HG02588 (cell line): ENCODE measurements around the gene ALPI.
"Not testable (repeated sequence)": the region's sequence is repeated elsewhere in the genome, so short reads cannot be mapped to it uniquely, and the experiment has no call there.

ENCODE experiments used
- ATAC-seq: cut with Tn5 transposase; IDR thresholded peaks from one replicate; pipeline ENCODE4 v1.9.1; 2021; ENCODE audit warnings: mild to moderate bottlenecking, moderate library complexity; ENCODE audit not compliant: unreplicated experiment

Gene ALPI

DNA sequence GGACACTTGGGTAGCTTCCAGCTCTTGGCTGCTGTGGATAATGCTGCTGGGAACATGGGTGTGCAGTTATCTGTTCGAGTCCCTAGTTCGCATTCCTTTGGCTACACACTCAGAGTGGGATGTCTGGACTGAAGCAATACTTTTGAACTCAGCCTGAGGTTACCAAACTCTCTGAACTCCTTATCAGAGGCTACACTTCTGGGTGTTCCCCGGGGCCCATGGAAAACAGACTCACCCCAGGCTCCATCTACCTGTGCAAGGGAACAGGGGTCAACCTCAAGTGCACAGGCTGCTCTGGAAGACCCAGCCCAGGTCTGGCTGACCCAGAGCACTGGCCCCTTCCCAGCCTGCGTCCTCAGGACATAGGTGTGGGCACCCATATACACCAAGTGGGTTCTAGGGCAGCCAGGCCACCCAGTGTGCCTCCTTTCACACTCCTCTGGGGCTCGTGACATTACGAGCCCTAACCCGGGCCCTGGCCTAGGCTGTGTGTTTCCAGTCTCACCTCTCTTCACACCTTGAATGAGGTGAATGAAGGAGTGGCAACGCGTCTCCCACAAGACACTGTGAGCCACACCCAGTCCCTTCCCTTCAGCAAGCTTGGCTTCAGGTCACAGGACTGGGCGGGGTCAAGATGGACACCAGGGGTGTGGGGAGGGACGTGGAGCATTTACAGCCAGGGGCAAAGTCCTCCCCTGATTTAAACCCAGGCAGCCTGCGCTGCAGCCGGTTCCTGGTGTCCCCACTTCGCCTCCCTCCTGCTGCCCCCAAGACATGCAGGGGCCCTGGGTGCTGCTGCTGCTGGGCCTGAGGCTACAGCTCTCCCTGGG lies at the start of gene ALPI:
Gene ALPI, plus strand, starts transcription at position 728 of the 830 bp plus-strand sequence. Its CDS starts 47 bp downstream, at position 775.
- no peak for ATAC-seq

DNA sequence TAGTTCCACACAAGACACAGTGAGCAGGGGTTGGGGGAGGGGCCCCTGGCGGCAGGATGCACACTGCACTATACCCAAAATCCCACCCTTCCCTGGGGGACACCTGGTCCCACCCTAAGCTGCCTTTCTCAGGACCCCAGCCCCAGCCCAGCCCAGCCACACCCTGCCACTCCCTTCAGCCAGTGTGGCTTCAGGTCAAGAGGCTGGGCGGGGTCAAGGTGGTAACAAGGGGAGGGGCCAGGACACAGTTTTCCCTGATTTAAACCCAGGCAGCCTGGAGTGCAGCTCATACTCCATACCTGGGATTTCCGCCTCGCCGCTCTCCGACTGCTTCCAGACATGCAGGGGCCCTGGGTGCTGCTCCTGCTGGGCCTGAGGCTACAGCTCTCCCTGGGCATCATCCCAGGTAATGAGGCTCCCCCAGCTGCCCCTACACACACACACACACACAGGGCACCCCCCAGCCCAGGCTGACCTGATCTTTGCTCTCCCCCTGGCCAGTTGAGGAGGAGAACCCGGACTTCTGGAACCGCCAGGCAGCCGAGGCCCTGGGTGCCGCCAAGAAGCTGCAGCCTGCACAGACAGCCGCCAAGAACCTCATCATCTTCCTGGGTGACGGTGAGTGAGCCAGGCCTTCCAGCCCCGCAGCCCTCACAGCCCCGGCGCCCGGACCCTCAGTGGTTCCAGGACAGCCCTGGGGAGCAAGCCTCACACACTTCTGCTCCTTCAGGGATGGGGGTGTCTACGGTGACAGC lies 49.2 kb upstream of the ALPI start, which contains the start of gene ALPG:
Gene ALPG, plus strand, starts transcription at position 289 of the 755 bp plus-strand sequence. Its CDS starts 51 bp downstream, at position 340.
- ATAC-seq = no peak

DNA sequence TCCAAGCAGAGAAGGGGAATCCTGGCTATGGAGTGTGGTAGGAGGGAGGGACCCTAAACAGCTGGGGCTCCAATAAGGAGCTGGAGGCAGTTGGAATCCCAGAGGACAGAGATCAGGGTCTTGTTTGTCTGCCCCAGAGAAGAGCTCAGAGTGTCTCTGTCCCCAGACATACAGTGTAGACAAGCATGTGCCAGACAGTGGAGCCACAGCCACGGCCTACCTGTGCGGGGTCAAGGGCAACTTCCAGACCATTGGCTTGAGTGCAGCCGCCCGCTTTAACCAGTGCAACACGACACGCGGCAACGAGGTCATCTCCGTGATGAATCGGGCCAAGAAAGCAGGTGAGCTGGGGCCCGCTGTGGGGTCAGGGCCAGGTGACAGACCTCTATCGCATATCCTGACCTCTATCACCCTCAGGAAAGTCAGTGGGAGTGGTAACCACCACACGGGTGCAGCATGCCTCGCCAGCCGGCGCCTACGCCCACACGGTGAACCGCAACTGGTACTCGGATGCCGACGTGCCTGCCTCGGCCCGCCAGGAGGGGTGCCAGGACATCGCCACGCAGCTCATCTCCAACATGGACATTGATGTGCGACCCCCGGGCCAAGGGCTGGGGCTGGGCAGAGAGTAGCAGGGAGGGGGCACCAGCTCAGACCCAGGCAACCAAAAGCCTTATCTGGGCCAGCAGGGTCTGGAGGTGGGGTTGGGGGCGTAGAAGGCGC lies 48.4 kb upstream of the ALPI start:
- not testable (repeated sequence) for ATAC-seq

DNA sequence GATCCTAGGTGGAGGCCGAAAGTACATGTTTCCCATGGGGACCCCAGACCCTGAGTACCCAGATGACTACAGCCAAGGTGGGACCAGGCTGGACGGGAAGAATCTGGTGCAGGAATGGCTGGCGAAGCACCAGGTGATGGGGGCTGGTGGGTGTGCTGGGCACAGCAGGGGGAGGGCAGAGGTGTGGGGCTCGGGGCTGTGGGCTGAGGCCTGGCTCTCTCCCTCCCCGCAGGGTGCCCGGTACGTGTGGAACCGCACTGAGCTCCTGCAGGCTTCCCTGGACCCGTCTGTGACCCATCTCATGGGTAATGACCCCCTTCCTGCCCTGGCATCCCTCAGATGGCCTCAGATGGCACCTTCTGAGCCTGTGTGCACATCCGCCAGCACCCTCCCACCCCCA lies 47.7 kb upstream of the ALPI start:
- ATAC-seq = not testable (repeated sequence)

DNA sequence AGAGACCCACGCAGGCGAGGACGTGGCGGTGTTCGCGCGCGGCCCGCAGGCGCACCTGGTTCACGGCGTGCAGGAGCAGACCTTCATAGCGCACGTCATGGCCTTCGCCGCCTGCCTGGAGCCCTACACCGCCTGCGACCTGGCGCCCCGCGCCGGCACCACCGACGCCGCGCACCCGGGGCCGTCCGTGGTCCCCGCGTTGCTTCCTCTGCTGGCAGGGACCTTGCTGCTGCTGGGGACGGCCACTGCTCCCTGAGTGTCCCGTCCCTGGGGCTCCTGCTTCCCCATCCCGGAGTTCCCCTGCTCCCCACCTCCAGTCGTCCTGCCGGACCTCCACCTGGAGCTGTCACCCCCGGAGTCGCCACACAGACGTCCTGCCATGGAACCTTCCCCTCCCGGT lies 46.3 kb upstream of the ALPI start:
- ATAC-seq = not testable (repeated sequence)

DNA sequence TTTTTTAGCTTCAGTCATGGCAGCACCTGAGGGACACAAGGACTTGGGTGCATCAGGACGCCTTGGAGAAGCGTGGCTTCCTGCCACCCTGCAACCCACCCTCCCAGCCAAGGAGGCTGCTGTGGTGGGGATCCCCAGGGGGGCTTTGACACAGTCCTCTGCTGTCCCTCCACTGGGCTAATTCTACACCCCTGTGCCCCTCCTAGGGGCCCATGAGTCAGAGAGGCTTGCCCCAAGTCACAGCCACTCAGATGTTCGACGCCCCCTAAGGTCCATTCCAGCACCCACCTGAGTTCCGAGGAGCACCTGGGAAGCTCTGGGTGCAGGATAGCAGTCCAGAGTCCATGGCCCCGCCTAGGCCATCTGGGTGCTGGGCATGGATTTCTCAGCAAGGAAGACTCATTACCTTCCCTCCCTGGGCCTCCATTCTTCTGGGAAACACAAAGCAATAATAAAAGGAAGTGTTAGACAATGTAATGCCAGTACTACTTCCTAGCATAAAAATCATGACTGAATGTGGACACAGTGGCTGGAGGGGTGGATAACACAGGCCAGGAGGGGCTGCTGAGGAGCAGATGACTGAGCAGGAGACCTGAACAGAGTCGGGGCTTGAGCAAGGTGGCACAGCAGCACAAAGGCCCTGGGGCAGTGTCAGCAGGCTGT lies 45.6 kb upstream of the ALPI start:
- no peak for ATAC-seq

DNA sequence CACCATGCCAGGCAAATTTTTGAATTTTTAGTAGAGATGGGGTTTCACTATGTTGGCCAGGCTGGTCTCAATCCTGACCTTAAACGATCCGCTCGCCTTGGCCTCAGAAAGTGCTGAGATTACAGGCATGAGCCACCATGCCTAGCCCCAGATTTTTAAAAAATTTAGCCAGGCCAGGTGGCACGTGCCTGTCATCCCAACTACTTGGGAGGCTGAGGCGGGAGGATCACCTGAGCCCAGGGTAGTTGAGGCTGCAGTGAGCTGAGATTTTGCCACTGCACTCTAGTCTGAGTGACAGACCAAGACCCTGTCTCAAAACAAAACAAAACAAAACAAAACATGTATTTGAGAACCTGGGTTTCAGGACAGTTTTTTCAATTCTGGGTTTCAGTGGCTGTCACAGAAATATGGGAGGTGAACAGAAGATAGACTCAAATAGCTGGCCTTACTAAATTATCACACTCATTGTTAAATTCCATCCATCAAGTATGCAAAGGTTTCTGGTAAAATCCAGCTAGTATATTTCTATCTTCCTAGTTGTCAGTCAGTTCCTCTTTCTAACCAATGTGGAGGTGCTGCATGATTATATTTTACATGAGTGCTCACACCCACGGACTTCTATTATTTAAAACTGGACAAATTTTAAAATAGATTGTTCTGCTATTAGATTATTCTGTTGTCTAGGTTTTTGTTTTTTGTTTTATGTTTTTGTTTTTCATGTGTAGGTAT lies 43.9 kb upstream of the ALPI start:
- no peak for ATAC-seq

DNA sequence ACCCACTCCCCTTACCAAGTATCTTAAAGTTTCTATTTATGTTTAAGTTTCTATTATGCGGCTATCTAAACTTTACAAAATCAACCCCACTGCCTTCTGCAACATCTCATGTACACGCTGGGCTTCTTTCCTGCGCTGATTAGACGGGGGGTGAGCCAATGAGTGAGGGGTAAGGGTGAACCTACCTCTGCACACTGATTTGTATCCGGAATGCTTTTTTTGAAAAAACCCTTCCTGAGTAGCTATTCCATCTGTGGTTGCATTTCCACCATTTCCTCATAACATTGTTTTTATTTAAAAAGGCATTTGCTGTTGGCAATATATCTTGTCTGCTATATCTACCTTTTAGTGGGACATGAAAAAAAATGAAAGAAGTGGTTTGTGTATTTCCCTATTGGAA lies 43.0 kb upstream of the ALPI start:
- ATAC-seq = no peak

DNA sequence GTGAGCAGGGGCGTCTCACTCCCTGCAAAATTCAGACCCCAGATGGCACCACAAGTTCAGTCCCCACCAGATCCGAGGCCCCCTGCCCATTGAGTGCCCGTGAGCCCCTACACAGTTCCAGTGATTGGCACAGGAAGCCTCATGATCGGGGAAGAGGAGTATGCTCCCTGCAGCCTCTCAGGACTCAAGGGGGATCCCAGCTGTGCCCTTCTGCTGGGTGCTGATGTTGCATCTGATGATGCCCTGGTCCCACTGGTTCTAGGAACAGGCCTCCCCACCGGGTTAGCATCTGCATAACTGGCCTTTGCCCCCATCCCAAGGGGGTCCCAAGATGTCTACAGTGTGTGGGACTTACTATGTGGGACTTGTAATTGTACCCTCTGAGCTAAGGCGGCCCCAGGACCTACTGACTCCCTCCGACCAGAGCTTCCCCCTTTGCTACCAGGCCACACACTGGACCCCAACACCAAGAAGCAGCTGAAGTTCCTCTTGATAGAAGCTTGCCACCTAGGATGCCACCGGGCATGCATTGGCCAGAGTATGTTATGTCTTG lies 40.7 kb upstream of the ALPI start:
- no peak for ATAC-seq

DNA sequence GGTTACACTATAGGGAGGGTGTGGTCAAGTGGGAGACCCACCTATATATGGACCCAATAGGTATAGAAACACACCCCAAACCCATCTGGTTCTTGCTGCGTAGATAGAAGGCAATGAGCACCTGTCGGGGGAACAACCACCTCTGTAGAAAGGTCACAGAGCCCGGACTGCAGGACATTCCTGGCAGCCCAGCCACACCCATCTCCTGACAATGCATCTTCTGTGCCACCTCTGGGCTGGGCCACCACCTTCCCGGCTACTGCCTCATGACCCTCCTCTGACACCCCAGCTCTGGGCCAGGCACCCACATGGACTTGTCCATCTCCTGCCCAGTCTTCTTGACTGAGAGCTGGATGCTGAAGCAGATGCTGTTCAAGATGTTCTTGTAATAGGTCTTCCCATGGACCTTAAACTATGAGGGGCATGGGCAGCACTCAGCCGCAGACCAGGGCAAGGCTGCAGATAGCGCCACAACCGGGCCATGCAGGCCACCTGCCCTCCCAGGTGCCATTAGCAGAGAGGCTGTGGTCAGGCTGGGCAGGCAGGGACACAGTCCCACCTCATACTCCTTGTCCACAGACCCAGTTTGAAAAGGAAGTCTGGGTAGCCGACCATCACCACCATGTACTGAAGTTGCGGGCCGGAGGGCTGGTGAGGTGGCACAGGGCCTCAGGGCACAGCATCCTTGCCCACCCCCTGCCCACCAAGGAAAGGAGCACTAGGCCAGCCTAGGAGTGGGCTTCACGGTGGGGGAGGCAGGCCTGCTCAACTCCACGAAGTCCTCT lies 40.0 kb upstream of the ALPI start:
- ATAC-seq = no peak

DNA sequence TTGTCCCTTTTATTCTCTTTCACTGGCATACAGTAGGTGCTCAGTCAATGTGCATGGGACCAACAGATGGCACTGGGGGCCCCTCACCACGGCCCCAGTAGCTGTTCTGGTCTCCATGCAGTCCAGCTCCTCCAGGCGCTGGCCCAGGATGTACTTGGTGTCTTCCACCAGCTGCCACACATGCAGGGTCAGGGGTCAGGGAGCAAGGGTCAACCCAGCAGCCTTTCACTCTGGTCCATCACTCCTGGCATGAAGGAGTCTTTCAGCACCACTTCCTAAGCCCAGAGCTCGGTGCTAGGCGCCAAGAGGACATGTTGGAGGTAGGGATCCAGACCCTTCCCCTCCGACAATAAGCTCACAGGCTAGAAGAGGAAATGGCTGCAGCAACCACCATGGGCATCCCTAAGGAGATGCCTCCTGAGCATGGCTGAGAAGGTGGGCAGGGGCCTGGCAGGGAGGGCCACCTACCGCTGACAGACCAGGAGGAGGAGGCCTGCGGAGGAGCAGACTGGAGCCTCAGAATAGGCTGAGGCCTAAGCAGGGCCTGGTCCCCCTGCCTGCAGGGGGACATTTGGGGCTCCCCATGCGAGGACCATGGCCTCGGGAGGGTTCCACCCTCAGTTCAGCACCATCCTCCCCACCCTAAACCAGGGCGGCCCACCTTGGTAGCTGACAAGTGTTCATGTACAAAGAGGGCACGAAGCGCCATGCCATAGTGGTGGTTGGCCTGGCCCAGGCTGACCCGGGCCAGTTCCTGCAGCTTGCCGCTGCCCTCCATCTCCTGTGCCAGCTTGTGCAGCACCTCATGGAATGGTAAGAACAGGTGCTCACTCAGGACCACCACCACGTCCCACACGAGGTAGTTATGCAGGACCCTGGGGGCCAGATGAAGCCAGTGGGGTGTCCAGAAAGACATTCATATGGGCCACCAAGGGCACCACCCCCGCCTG lies 39.2 kb upstream of the ALPI start:
- ATAC-seq = no peak

DNA sequence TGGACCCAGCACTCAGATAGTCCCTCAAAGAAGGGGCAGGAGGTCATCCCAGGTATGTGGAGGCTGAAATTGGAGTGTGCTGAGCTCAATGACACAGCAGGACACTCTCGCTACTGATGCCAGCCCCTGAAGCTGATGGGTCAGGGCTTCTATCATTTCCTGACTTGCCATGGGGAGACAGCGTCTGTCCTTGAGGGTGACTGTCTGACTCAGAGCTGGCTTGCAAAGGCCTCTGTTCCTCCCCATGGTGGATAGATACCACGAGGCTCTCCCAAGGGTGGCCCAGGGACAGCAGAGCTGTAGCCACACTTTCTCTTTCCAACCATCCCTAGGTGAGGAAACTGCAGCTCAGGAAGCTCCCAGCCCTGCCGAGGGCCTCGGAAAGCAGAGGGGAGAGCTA lies 38.5 kb upstream of the ALPI start:
- no peak for ATAC-seq

DNA sequence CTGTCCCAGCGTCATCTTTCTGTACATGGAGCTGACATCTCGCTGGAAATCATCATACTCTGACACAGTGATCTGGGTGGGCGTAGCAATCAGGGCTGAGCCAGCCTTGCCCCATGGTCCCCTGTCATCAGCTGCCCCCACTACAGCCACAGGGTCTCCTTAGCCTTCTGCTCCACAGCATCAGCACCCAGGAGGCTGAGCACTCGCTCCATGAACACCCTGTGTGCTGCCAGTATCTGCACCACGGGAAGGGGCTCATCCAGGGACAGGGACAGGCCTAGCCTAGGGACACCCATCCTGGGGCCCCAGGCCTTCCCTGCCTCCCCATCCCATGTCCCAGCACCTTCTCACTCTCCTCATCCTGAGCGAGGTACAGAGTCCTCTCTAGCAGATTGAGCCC lies 37.9 kb upstream of the ALPI start:
- ATAC-seq = no peak

DNA sequence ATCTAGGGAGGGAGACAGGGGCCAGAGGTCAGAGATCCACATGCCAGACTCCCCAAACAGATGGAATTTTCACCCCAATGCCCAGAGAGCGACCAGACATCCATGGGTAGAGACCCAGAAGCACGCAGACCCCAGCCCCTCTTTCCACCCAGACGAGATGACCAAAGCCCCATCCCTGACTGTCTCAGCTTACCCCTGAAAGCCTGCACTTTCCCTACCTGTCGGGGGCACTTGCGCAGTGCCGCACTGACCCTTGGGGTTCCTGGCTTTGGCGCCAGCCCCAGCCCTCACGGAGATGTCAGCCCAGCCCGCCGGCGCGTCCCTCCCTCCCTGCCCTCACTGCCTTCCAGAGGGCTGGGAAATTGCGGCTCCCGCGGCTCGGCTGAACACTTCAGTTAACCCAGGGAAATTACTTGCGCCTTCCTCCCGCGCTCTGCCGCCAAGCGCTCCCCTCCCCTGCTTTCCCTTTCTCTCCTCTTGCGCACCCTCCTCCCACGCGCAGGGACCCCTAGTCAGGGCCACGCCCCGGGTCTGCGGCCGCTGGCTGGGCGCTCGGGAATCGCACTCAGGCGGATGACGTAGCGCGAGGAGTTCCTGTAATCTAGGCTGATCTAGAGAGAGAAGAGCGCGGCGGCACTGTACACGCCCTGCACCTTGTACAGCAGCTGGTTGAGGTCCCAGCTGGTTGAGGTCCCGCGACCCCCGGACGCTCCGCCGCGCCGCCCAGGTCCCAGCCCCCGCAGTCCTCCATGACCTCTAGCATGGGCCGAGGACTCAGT lies 37.3 kb upstream of the ALPI start:
- ATAC-seq = no peak

DNA sequence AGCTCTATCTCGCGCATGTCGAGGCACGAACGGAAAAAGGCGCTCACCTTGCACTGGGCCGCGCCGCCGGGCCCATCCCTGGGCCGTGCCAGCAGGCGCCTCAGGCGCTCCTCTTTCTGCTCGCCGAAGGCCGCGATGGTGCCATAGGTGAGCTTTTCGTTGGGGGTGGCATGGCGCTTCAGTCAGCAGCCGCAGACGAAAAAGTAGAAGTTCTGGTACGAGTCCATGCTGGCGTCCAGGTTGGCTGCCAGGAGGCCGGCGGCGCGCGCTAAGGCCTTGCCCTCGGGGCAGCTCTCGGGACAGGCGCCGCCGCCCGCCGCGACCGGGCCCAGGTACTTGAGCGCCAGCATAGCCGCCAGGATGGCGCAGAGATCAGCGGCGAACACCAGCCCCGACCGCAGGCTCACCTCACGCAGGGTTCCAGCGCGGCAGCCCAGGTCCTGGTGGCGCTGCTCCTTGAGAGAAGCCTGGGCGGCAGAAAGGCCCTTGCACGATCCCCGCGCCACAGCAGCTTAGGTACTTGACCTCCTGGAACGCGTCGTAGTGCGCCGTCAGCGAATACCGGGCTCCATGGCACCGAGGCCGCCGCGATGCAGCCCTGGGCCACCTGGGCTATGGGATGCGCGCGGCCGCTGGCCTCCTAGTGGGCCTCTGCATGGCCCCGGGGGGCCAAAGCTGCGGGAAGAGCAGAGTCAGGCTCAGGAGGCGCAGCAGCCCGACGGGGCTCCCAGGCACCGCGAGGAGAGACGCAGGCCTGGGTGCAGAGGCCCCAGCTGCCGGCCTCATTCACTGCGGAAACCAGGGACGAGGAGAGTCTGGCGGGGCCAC lies 36.5 kb upstream of the ALPI start:
- ATAC-seq = no peak

DNA sequence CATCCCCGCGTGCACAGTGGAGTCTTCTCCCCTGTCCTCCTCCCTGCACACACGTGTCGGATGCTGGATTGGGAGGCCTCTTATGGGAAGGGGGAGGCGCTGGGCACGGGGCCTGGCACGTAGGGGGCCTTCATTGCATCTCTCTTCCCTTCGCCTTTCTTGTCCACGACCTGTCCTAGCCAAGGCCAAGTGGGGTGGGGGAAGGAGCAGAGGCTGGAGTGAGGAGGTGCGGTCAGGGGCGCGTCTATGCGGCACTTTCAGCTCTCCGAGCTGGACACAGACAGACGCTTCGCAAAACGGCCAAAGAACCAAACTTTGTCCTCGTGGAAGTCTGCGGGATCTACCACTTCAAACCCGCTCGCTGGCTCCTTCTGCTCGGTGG lies 35.9 kb upstream of the ALPI start:
- no peak for ATAC-seq
